Measurements from ENCODE around the gene CERS6. TPM values are rescaled to one million over a fixed set of nuclear protein-coding genes. Genes with fewer than 3 reads are reported as not detected.

CERS6 gene
- total and polyA plus RNA-seq, 8 donors: 18.8 to 24.5 (median 22.1) TPM

DNA sequence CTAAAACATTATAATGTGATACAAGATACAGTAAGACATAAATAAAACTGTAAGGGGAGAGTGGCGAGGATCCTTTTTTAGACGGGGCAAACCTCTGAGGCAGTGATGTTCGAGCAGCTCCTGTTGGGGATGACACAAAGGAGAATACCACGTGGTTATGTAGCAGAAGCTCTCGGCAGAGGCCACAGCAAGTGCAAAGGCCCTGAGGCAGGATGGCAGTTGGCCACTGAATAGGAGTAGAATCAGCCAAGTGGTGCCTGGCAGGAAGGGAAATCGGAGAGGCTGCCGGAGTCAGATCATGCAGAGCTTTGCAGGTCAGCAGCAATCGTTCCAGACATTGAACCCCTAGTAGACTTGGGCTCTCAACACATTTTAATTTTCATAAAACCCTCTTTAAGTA is 365.5 kb downstream of the CERS6 start:
- intact Hi-C loops (cut with DNase I): no loop called here
- DNase-seq (no peak), ATAC-seq (no peak)
- no peaks in the 10 kb centered on the region for H3K9me3 ChIP-seq
- TF ChIP-seq, protein P1, sequence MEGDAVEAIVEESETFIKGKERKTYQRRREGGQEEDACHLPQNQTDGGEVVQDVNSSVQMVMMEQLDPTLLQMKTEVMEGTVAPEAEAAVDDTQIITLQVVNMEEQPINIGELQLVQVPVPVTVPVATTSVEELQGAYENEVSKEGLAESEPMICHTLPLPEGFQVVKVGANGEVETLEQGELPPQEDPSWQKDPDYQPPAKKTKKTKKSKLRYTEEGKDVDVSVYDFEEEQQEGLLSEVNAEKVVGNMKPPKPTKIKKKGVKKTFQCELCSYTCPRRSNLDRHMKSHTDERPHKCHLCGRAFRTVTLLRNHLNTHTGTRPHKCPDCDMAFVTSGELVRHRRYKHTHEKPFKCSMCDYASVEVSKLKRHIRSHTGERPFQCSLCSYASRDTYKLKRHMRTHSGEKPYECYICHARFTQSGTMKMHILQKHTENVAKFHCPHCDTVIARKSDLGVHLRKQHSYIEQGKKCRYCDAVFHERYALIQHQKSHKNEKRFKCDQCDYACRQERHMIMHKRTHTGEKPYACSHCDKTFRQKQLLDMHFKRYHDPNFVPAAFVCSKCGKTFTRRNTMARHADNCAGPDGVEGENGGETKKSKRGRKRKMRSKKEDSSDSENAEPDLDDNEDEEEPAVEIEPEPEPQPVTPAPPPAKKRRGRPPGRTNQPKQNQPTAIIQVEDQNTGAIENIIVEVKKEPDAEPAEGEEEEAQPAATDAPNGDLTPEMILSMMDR (IDR thresholded peaks at IDR 0.05): no peak
- no peaks in the 10 kb centered on the region for H3K4me1 ChIP-seq
- H3K36me3 ChIP-seq: no peaks in the 10 kb centered on the region
- H3K27ac ChIP-seq: no peak overlapping the region
- H3K27me3 ChIP-seq: no peaks in the 10 kb centered on the region
- no peak overlapping the region for H3K4me3 ChIP-seq

DNA sequence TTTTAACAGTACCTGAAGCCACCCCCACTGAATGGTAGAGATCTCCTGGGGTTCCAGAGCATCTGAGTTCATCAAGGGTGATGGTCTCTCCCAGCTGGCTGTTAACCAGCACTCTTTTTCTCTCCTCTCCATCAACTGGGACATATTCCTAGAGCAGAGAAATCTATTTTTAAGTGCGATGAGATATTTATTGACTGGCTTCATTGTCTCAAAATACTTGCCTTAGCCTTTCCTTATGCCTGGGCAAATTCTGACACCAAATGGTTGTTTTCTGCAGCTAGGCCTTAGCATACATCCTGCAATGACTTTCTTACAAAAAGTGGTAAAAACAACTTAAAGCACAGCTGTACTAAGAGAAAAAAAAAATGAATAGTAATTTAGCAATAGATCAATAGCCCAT is 365.9 kb downstream of the CERS6 start:
- no peaks in the 10 kb centered on the region for H3K27me3 ChIP-seq
- DNase-seq (no peak), ATAC-seq (no peak)
- TF ChIP-seq, protein P1 (IDR thresholded peaks at IDR 0.05): no peak
- H3K4me3 ChIP-seq: no peak overlapping the region
- H3K36me3 ChIP-seq: no peaks in the 10 kb centered on the region
- no peaks in the 10 kb centered on the region for H3K4me1 ChIP-seq
- intact Hi-C loops (cut with DNase I): no loop called here
- no peak overlapping the region for H3K27ac ChIP-seq
- H3K9me3 ChIP-seq: no peaks in the 10 kb centered on the region

Small RNA genes within 50 kb of the gene (microRNA-seq; reads per million reads assigned to microRNA genes)
- gene MIR4774: 0 to 0.14 reads per million in 2 donors

Other genes starting within 250 kb of the CERS6 start
- 10 to 100 TPM; 15.7 to 28.6 TPM for gene STK39, start 208.7 kb upstream of the CERS6 start, total RNA-seq
- 10 to 100 TPM; 23.6 to 31.3 (median 27.0) TPM for gene STK39, start 208.7 kb upstream of the CERS6 start, polyA plus RNA-seq (ENCODE audit: insufficient read length in 6 of 6)